Activated effector memory CD4-positive, alpha-beta T cell treated with Interleukin-2 at 50 U/mL for 16 hours (primary cell): ENCODE results near the gene MBNL2.

Experiments
- DNase-seq: peaks from one replicate; pipeline ENCODE4 v3.0.0-alpha.2; 2020

The MBNL2 gene

GRCh38 chr13:97306106-97306505 lies 84.0 kb downstream of the MBNL2 start:
- no peak for DNase-seq

- no peak for DNase-seq
Measured at GRCh38 chr13:97306645-97307044, 84.5 kb downstream of the MBNL2 start.

GRCh38 chr13:97307118-97307881 lies 85.2 kb downstream of the MBNL2 start:
- DNase-seq = no peak

- no peak for DNase-seq
Measured at GRCh38 chr13:97307882-97308624, 85.9 kb downstream of the MBNL2 start.

GRCh38 chr13:97308735-97309429 lies 86.7 kb downstream of the MBNL2 start:
- no peak for DNase-seq

GRCh38 chr13:97310809-97311436 lies 88.8 kb downstream of the MBNL2 start:
- DNase-seq = no peak

- DNase-seq = no peak
Measured at GRCh38 chr13:97311956-97312355, 89.8 kb downstream of the MBNL2 start.

GRCh38 chr13:97313551-97314260 lies 91.6 kb downstream of the MBNL2 start:
- no peak for DNase-seq

GRCh38 chr13:97316390-97316789 lies 94.3 kb downstream of the MBNL2 start:
- DNase-seq = no peak

GRCh38 chr13:97317933-97318332 lies 95.8 kb downstream of the MBNL2 start:
- DNase-seq = no peak

GRCh38 chr13:97318532-97318931 lies 96.4 kb downstream of the MBNL2 start:
- no peak for DNase-seq

GRCh38 chr13:97319113-97319720 lies 97.1 kb downstream of the MBNL2 start:
- DNase-seq = no peak

- DNase-seq = no peak
Measured at GRCh38 chr13:97321101-97321500, 99.0 kb downstream of the MBNL2 start.

- no peak for DNase-seq
Measured at GRCh38 chr13:97321616-97322321, 99.6 kb downstream of the MBNL2 start.

- DNase-seq = no peak
Measured at GRCh38 chr13:97322740-97323342, 100.7 kb downstream of the MBNL2 start.

GRCh38 chr13:97324115-97324514 lies 102.0 kb downstream of the MBNL2 start:
- DNase-seq = no peak

GRCh38 chr13:97325738-97326137 lies 103.6 kb downstream of the MBNL2 start:
- DNase-seq = no peak

GRCh38 chr13:97327086-97327485 lies 105.0 kb downstream of the MBNL2 start:
- DNase-seq = no peak

- DNase-seq = no peak
Measured at GRCh38 chr13:97327506-97328221, 105.5 kb downstream of the MBNL2 start.

- no peak for DNase-seq
Measured at GRCh38 chr13:97328222-97328790, 106.2 kb downstream of the MBNL2 start.
